Stimulated activated CD8-positive, alpha-beta memory T cell treated with anti-CD3 and anti-CD28 coated beads, Interleukin-15, amount 100 ng/mL, for 4 hours (primary cell): Measurements from ENCODE around the gene SPINK13.
"Not testable (repeated sequence)": the region's sequence is repeated elsewhere in the genome, so short reads cannot be mapped to it uniquely, and the experiment has no call there.

Experiments used
- DNase-seq, 2 donors: peaks; one replicate each; pipeline ENCODE4 v3.0.0-alpha.2; 2020; ENCODE audit warnings: low read depth in 2 of 2

The SPINK13 gene, protein sequence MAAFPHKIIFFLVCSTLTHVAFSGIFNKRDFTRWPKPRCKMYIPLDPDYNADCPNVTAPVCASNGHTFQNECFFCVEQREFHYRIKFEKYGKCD

GRCh38 chr5:148268566-148268965, at the start of gene SPINK13:
Gene SPINK13, plus strand, starts transcription at chr5:148268794. Its CDS starts 1,279 bp downstream, at chr5:148270073.
- DNase-seq = no peak

- DNase-seq = no peak
Observed at GRCh38 chr5:148221508-148221907, 47.1 kb upstream of the SPINK13 start.

- DNase-seq = no peak
Observed at GRCh38 chr5:148224117-148224742, 44.4 kb upstream of the SPINK13 start.

DNA sequence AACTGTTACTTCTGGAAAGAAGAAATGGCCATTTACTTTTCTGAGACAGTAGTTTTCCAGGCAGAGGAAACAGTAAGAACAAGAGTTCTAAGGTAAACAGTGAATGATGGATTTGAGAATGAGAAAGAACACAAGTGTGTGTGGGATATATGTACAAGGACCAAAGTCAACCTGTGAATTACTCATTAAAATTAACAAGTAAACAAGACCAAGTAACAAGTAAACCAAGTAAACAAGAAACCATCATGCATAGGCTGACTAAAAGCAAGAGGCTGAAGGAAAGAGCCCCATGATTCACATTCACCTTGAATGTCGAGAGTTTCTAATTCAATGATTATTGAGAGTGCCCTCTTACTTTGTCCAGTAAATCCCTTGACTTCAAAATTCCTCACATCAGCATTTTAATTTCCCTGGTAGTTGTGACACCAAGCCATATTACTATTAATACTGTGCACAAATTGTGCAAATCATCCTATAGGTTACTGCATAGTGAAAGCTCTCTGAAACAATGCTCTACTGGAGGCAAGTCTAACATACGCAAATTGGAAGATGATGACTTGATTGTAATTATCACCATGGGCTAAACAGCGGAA, 40.1 kb upstream of the SPINK13 start:
- DNase-seq = no peak

DNA sequence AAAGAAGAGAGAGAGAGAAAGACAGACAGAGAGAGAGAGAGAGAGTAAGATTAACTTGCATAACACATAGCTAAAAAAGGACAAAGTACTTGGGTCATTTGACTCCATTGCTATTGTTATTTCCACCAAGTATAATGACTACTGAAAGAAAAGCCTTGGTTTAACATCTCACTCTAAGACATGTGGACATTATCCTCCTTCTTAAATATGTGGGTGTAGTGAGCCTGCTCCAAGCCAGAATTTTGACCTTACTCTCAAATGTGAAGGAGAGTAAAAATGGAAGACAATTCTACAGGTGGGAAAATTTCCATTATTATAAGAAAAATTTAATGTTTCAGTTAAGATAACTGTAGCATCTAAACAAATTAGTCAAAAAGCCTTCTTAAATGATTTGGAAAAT, 38.8 kb upstream of the SPINK13 start:
- DNase-seq = no peak

- DNase-seq = no peak
Observed at GRCh38 chr5:148230240-148230639, 38.4 kb upstream of the SPINK13 start.

DNA sequence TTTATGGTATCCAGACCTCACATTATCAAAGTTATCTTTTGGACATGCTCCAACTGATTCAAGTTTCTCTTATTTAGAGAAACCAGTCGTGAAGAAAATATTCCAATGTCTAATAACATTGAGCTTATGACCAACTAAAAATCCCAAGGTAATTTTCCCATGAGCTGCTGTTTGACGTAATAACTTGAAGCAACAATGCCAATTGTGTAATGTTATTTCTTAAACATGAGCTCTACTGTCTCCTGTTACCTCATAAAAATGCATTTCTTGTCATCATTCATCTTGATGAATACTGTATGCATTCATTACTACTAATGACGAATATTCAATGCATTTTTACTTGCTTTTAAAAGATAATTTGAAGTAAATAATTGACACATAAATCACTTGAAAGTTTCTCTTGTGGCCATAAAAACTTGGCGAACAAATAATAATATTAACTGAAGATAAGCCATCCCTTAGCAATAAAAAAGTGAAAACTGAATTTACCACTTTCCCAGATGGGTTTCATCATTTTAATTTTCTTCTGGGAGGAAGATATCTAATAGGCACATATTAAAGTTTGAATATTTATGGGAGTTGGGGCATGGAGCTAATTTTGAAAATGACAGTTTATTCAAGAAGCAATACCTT, 30.7 kb upstream of the SPINK13 start:
- DNase-seq = no peak

DNA sequence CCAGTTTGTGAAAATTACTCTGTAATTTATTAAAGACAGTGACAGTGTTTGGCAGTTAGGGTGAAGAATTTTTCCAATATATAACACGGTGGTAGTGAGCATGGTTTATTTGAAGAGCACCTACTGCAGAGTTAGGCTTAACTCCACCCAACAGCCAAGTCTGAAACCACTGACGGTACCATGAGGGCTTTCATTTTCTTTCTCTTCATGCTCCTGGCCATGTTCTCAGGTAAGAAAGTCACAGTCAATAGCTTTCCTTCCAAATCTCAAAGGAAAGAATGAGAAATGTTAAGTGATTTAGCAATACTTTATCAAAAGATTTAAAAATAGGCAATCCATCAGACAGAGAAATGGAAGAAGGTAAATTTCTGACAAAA, 30.2 kb upstream of the SPINK13 start, which contains the start of gene MARCOL:
Gene MARCOL (plus strand): TSS at position 108 of the 377 bp plus-strand sequence. CDS start 73 bp downstream, at position 181.
- DNase-seq = no peak

DNA sequence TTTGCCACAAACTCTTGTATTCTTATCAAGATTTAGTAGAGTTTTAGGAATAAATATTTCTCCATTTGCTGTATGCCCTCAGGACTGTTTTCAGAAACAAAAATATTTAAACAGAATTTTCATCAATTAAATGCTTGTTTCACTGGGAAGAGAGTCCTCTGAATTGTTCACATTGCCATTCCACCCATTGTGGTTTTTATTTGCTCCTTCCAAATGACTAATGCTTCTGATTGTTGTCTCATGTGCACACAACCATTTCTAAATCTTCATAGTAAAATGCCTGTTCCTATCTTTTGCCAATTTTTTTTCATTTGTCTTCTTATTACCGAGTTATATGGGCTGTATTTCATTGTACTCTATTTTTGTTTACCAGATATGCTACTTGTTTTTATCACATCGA, 19.7 kb upstream of the SPINK13 start:
- DNase-seq = no peak

DNA sequence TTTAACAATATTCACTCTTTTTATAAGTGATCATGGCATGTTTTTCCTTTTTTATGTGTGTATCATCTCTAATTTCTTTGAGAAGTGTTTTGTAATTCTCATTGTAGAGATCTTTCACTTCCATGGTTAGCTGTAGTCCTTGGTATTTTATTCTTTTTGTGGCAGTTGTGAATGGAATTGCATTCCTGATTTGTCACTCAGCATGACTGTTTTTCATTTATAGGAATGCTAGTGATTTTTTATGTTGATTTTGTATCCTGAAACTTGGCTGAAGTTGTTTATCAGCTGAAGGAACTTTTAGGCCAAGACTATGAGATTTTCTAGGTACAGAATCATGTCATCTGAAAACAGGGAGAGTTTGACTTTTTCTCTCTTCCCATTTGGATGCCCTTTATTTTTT, 13.1 kb upstream of the SPINK13 start:
- no peak for DNase-seq

DNA sequence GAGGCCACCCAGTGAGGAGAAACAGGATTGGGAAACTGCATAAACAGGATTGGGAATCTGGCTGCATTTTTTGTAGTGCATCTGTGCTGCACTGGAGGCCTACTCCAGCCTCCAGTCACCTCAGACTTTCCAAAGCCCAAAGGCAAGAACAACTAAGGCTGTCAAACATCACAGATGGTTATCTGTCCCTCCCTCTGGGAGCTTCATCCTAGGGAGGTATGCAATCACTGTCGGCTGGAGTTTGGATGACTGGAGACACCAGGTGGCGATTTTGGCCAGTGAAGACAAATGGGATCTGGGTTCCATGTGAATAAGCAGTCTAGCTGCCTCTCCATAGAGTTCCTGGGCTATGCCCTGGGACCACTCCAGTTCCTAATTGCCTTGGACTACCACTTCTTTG, 9.3 kb upstream of the SPINK13 start:
- no peak for DNase-seq

DNA sequence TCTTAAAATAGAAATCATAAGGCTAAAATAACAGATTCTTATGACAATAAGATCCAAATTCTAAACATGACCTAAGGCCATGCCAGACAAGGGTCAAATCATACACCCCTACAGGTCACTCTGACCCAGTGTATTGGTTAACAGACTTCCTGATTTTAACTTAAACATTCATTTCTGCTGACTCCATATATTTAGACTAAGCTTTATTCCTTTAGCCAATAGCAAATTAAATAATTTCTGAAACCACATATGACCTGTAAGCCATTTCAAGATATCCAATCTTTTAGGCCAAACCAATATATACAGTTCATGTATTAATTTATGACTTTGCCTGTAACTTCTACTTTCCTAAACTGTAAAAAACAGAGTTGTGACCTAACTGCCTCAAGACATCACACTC, 7.4 kb upstream of the SPINK13 start:
- DNase-seq = no peak

GRCh38 chr5:148267962-148268361, 632 bp upstream of the SPINK13 start:
- no peak for DNase-seq

DNA sequence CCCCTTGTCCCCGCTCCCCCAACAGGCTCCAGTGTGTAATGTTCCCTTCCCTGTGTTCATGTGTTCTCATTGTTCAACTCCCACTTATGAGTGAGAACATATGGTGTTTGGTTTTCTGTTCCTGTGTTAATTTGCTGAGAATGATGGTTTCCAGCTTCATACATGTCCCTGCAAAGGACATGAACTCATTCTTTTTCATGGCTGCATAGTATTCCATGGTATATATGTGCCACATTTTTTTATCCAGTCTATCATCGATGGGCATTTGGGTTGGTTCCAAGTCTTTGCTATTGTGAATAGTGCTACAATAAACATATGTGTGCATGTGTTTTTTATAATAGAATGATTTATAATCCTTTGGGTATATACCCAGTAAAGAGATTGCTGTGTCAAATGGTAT, 6.5 kb downstream of the SPINK13 start:
- not testable (repeated sequence) for DNase-seq

DNA sequence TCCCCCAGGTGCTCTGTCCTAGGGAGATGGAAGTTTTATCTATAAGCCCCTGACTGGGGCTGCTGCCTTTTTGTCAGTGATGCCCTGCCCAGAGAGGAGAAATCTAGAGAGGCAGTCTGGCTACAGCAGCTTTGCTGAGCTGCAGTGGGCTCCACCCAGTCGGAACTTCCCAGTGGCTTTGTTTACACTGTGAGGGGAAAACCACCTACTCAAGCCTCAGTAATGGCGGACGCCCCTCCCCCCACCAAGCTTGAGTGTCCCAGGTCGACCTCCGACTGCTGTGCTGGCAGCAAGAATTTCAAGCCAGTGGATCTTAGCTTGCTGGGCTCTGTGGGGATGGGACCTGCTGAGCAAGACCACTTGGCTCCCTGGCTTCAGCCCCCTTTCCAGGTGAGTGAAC, 12.3 kb downstream of the SPINK13 start:
- DNase-seq = not testable (repeated sequence)

GRCh38 chr5:148281336-148281735, 12.7 kb downstream of the SPINK13 start:
- DNase-seq = not testable (repeated sequence)

GRCh38 chr5:148290271-148291195, 21.9 kb downstream of the SPINK13 start:
- no peak for DNase-seq

DNA sequence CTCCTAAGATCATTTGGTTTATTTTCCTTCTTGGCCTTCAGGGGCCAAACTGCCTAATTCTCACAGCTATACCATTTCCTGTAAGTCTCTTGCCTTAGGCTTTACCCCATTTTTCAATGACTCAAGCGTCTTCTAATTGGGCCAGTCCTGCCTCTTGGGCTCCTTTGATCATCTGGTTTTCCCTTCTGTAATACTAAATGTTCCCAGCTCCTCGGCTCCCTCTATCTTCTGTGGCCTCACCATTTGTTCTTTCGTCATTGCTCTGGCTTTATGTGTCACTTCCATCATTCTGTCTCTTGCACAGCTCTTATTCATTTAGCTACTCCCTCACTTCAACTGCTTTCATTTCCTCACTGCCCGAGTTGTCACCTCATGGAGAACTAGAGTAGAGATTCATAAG, 29.1 kb downstream of the SPINK13 start:
- DNase-seq = no peak

DNA sequence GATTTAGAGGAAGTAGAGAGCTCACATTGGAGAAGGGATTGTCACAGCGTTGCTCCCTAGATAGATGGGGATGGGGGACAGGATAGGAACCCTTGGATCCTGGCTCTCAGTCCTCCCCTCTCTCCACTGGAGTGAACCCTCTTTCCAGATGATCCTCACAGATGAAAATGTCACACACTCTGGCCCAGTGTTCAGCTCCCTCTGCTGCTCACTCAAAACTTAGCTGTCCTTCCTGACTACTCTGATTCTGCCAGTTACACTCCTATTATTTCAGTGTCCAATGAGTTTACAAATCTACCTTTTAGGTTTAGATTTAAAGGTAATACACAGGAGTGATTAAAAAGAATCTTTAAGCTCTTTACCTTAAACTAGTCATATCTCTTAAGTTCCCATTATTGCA, 37.9 kb downstream of the SPINK13 start:
- DNase-seq = no peak

GRCh38 chr5:148309019-148309418, 40.4 kb downstream of the SPINK13 start:
- no peak for DNase-seq

- no peak for DNase-seq
Observed at GRCh38 chr5:148309746-148310145, 41.2 kb downstream of the SPINK13 start.

- DNase-seq = no peak
Observed at GRCh38 chr5:148311484-148311883, 42.9 kb downstream of the SPINK13 start.
